Pancreas (tissue), 10 donors: ENCODE data around the gene CCDC92. TPM values are rescaled to one million over a fixed set of nuclear protein-coding genes. Genes with fewer than 3 reads are reported as not detected.

Source experiments
- ATAC-seq, 4 donors: fragments of 200-7000 bp; cut with Tn5 transposase; one replicate each; pipeline versions ENCODE4 v1.8.0 to v1.9.1; 2020; ENCODE audit warnings: mild to moderate bottlenecking in 4 of 4, moderate library complexity in 4 of 4
- DNase-seq, 6 donors: peaks; one replicate each; pipeline ENCODE4 v3.0.0-alpha.2; 2020
- FAIRE-seq: peaks from 2 replicates; lab custom pipeline; 2012; peaks lifted over from hg19 to GRCh38; lab: Jason Lieb, UNC
- H3K27ac ChIP-seq, 4 donors: fragments of 200-600 bp; sonication (generic); 1 replicate in 3 of 4; 2 replicates in 1 of 4; pipeline versions ENCODE4 v1.5.0 to v1.8.0; 2020
- H3K27me3 ChIP-seq, 4 donors: fragments of 200-600 bp; one replicate each; pipeline ENCODE4 v1.8.0; 2021
- H3K36me3 ChIP-seq, 3 donors: fragments of 200-600 bp; sonication (generic) in 1 of 3; one replicate each; pipeline versions ENCODE4 v1.5.0 to v1.8.0; 2020 to 2021
- H3K4me1 ChIP-seq, 3 donors: fragments of 200-600 bp; one replicate each; pipeline ENCODE4 v1.8.0; 2021
- H3K4me3 ChIP-seq, 4 donors: fragments of 200-600 bp; sonication (generic) in 2 of 4; one replicate each; pipeline versions ENCODE4 v1.5.0 to v1.8.0; 2020 to 2021
- H3K9me3 ChIP-seq, 4 donors: fragments of 200-600 bp; one replicate each; pipeline ENCODE4 v1.8.0; 2021
- CTCF ChIP-seq, 4 donors: fragments of 200-600 bp; sonication (generic) in 3 of 4; IDR thresholded peaks; one replicate each; pipeline versions ENCODE4 v1.5.0 to v1.8.0; 2021; ENCODE audit warnings: antibody characterized with exemption in 4 of 4
- WGBS, 2 donors: extraction: QIAGEN DNeasy Blood & Tissue Kit; methylation state at CpG; one replicate each; pipeline ENCODE4 v1.1.7; 2013; 5-methylcytosine and 5-hydroxymethylcytosine counted together
- intact Hi-C, 3 donors: fragments of 100-400 bp; cut with DNase I; formaldehyde crosslinking; loops; one replicate each; pipeline versions ENCODE4 v1.11.1 to v1.14.2; 2022
- polyA plus RNA-seq, 2 donors: library from polyadenylated mRNA; stranded (reverse); fragments of 200-250 nt; gene quantifications; one replicate each; pipeline ENCODE4 v1.2.3, GENCODE V29; 2013
- total RNA-seq, 6 donors: library from RNA; stranded (reverse); fragmentation: NEBNext Ultra II Directional in 4 of 6; extraction: Animal tissue kit (Norgen Biotek cat#: 25700) in 4 of 6; gene quantifications; one replicate each; pipeline versions ENCODE4 v1.2.1 to v1.2.4, GENCODE V29; 2021 to 2023
- donor health status: healthy with polysubstance abuse.
- donor health status: DM: no; HTN: no; CAD: no; lungs with moderate emphysema.
- donor health status: DM: no; HTN: no; CAD: no.
- donor health status: control.
- donor health status: control.
- donor health status: Bipolar disorder and iron deficiency.
- donor health status: DM: yes; HTN: yes; CAD: no.
- donor health status: DM: no; HTN: no; CAD: no.
- donor health status: DM: no; HTN: no; CAD: no.
- donor health status: DM: yes; HTN: yes; CAD: no.

The CCDC92 gene
- total and polyA plus RNA-seq, 8 donors, result 9.2 to 29.4 (median 12.0) TPM

GRCh38 chr12:123995023-123995748, 22.6 kb upstream of the CCDC92 start:
- Histone ChIP-seq H3K27me3 (no peaks in the 10 kb centered on the region), H3K36me3 (no peaks in the 10 kb centered on the region), H3K4me3 (no peak overlapping the region), H3K27ac (no peak overlapping the region), H3K4me1 (peaks cover 8 to 44% (median 20%) of the 10 kb centered on the region in 3 donors), H3K9me3 (no peaks in the 10 kb centered on the region)
- WGBS, 2 donors, result 85 to 89% methylated on average over 7 of the region's 7 CpGs
- no peak for DNase-seq
- intact Hi-C loops, result no loop called here
- no peak for FAIRE-seq
- no peak for ATAC-seq
- no peak for TF ChIP-seq CTCF (IDR thresholded peaks at IDR 0.05)

- WGBS, 2 donors, result 65 to 69% methylated on average over 8 of the region's 8 CpGs
- Histone ChIP-seq H3K4me3 (no peak overlapping the region), H3K9me3 (no peaks in the 10 kb centered on the region), H3K27me3 (no peaks in the 10 kb centered on the region), H3K4me1 (peaks cover 9 to 52% (median 25%) of the 10 kb centered on the region in 3 donors), H3K36me3 (no peaks in the 10 kb centered on the region), H3K27ac (peak overlapping the region in 1 of 4 donors; percentile 63)
- ATAC-seq (no peak), DNase-seq (no peak), FAIRE-seq (no peak)
- intact Hi-C loops, result no loop called here
- TF ChIP-seq CTCF (IDR thresholded peaks at IDR 0.05), result no peak
Measured at GRCh38 chr12:123992118-123992825, 19.6 kb upstream of the CCDC92 start.

DNA sequence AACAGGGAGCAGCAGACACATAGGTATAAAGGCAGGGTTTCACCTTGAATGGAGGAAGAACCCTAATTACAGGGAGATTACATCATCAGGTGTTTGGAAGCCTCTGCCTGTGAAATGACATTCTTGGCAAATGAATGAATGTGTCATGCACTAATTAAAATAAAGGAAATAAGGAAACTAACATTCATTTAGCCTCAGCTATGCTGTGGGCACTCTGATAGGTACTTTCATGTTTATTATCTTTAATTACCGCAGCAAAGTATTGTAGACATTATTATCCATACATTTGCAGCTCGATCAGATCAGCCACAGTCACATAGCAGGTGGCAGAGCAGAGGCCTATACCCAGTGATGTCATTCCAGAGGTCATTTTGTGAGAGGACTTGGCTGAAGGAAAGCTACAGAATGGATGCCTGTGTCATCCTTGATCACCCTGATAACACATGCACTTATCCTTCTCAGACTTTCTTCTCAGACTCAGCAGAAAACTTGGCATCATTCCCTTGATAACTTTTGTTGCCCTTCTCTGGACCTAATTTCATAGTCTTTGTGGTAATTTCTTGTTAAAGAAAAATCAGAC, 18.8 kb upstream of the CCDC92 start:
- 39 to 50% methylated on average over 2 of the region's 2 CpGs for WGBS, 2 donors
- DNase-seq, result no peak
- Histone ChIP-seq H3K4me1 (peaks cover 9 to 58% (median 32%) of the 10 kb centered on the region in 3 donors), H3K9me3 (no peaks in the 10 kb centered on the region), H3K4me3 (no peak overlapping the region), H3K27me3 (no peaks in the 10 kb centered on the region), H3K36me3 (no peaks in the 10 kb centered on the region), H3K27ac (peak overlapping the region in 2 of 4 donors; percentile 4 to 63)
- no peak for FAIRE-seq
- TF ChIP-seq CTCF (IDR thresholded peaks at IDR 0.05), result no peak
- peak; percentile 32 to 53 (median 44) for ATAC-seq
- intact Hi-C loops, result no loop called here

DNA sequence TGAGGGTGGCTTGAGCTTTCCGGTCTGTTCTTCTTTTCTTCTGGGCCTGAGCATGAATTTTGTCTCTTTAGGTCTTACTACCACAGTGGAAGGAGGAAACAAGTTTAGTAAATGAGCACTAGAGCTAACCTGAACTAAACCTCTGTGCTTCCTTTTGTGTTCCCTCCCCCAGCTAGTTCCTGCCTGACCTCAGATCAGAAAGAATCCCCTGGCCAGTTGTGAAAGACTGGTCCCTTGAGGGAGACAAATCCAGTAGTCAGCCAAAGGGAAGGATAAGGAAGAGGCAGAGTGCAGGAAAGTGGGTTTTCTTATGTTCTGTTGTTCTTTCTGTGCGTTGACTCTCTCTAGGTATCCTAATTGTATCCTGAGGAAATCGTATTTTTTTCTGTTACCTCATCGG, 17.9 kb upstream of the CCDC92 start:
- H3K27ac ChIP-seq, result peak overlapping the region in 3 of 4 donors; percentile 4 to 63 (median 23)
- peak overlapping the region in 1 of 4 donors; percentile 3 for H3K4me3 ChIP-seq
- ATAC-seq, result peak in 3 of 4 donors; percentile 58 to 67 (median 64)
- intact Hi-C loops, result no loop called here
- 34 to 35% methylated on average over 4 of the region's 4 CpGs for WGBS, 2 donors
- H3K4me1 ChIP-seq, result peaks cover 9 to 60% (median 36%) of the 10 kb centered on the region in 3 donors
- no peak for FAIRE-seq
- no peaks in the 10 kb centered on the region for H3K27me3 ChIP-seq
- H3K9me3 ChIP-seq, result no peaks in the 10 kb centered on the region
- no peak for DNase-seq
- no peaks in the 10 kb centered on the region for H3K36me3 ChIP-seq
- no peak for TF ChIP-seq CTCF (IDR thresholded peaks at IDR 0.05)
